OCI-LY7 (cell line): ENCODE measurements around the gene CDC42. TPM values are rescaled to one million over a fixed set of nuclear protein-coding genes. Genes with fewer than 3 reads are reported as not detected.

ENCODE experiments used
- BruUV-seq: library from RNA; stranded (reverse); fragments of 400-500 nt; replicated peaks from 2 replicates; lab custom pipeline; 2021; lab: Mats Ljungman, UMichigan
- CTCF ChIA-PET: fragments of 300-600 bp; sonication (Branson Sonifier 250); formaldehyde crosslinking; loops from one replicate; lab custom pipeline; 2022; ENCODE audit warnings: antibody characterized with exemption; ENCODE audit not compliant: unreplicated experiment; lab: Charles Lee
- POLR2A ChIA-PET: fragments of 300-600 bp; sonication (Branson Sonifier 250); formaldehyde crosslinking; loops from one replicate; lab custom pipeline; 2022; ENCODE audit warnings: antibody characterized with exemption; lab: Charles Lee
- DNase-seq: peaks from one replicate; pipeline ENCODE4 v3.0.0-alpha.2; 2015; ENCODE audit warnings: low spot score
- H2AFZ ChIP-seq: fragments of 200-600 bp; sonication (generic), shearing (Covaris generic); 2 replicates; pipeline ENCODE4 v1.6.1; 2014; ENCODE audit warnings: mild to moderate bottlenecking, antibody characterized with exemption, low read length, moderate library complexity
- H3K27ac ChIP-seq: fragments of 200-600 bp; sonication (generic); 2 replicates; pipeline ENCODE4 v1.5.1; 2014; ENCODE audit warnings: mixed run types, low read depth, mild to moderate bottlenecking, moderate library complexity, low read length, inconsistent platforms; ENCODE audit not compliant: poor library complexity, severe bottlenecking
- H3K36me3 ChIP-seq: fragments of 200-600 bp; sonication (generic); 2 replicates; pipeline ENCODE4 v1.6.1; 2014; ENCODE audit warnings: mild to moderate bottlenecking, antibody characterized with exemption, low read length, moderate library complexity, mixed read lengths; ENCODE audit not compliant: insufficient read depth
- H3K4me1 ChIP-seq: fragments of 200-600 bp; sonication (generic); 2 replicates; pipeline ENCODE4 v1.5.1; 2014; ENCODE audit warnings: mild to moderate bottlenecking, low read length; ENCODE audit not compliant: insufficient read depth, poor library complexity, severe bottlenecking
- H3K4me2 ChIP-seq: fragments of 200-600 bp; sonication (generic); 2 replicates; pipeline ENCODE4 v1.6.1; 2014; ENCODE audit warnings: mild to moderate bottlenecking, low read length
- H3K4me3 ChIP-seq: fragments of 200-600 bp; sonication (generic); 2 replicates; pipeline ENCODE4 v1.5.1; 2014; ENCODE audit warnings: mild to moderate bottlenecking, low read depth, low read length; ENCODE audit not compliant: poor library complexity, severe bottlenecking
- H3K79me2 ChIP-seq: fragments of 200-600 bp; sonication (generic); 2 replicates; pipeline ENCODE4 v1.6.1; 2016; ENCODE audit warnings: low read depth, mild to moderate bottlenecking, low read length, moderate library complexity, mixed read lengths; ENCODE audit not compliant: insufficient read depth
- H3K9me2 ChIP-seq: fragments of 200-600 bp; sonication (generic); 2 replicates; pipeline ENCODE4 v1.6.1; 2016; ENCODE audit warnings: mild to moderate bottlenecking, low read length, mixed read lengths; ENCODE audit not compliant: insufficient read depth
- H3K9me3 ChIP-seq: fragments of 200-600 bp; sonication (generic); 2 replicates; pipeline ENCODE4 v1.6.1; 2014; ENCODE audit warnings: mild to moderate bottlenecking, mixed run types, low read length, mixed read lengths
- H4K20me1 ChIP-seq: fragments of 200-600 bp; sonication (generic); 2 replicates; pipeline ENCODE4 v1.6.1; 2014; ENCODE audit warnings: mild to moderate bottlenecking, antibody characterized with exemption, low read length, moderate library complexity, mixed read lengths; ENCODE audit not compliant: insufficient read depth
- CTCF ChIP-seq: fragments of 200-600 bp; sonication (generic); conservative IDR thresholded peaks from 2 replicates; pipeline ENCODE4 v1.5.1; 2014; ENCODE audit warnings: mild to moderate bottlenecking, antibody characterized with exemption, low read length, moderate library complexity, mixed read lengths
- EZH2phosphoT487 ChIP-seq: fragments of 200-600 bp; sonication (generic); IDR thresholded peaks from 2 replicates; pipeline ENCODE4 v1.6.1; 2018; ENCODE audit warnings: low read depth, borderline replicate concordance, mild to moderate bottlenecking, mixed run types, antibody characterized with exemption, low read length, moderate library complexity, mixed read lengths
- intact Hi-C: fragments of 100-400 bp; cut with micrococcal nuclease; formaldehyde crosslinking; loops from one replicate; pipeline ENCODE4 v1.10.0; 2022; ENCODE audit not compliant: unreplicated experiment
- total RNA-seq, 2 experiments: library from RNA; depleted of rRNA in 1 of 2; stranded (reverse); fragments of >200 nt in 1 of 2; shearing (Covaris generic) in 1 of 2; gene quantifications; 2 replicates each; pipeline ENCODE4 v1.2.3, GENCODE V29; 2014 to 2022

CDC42 gene
- total RNA-seq, 2 experiments from 2014 or later = 109 to 157 TPM

DNA sequence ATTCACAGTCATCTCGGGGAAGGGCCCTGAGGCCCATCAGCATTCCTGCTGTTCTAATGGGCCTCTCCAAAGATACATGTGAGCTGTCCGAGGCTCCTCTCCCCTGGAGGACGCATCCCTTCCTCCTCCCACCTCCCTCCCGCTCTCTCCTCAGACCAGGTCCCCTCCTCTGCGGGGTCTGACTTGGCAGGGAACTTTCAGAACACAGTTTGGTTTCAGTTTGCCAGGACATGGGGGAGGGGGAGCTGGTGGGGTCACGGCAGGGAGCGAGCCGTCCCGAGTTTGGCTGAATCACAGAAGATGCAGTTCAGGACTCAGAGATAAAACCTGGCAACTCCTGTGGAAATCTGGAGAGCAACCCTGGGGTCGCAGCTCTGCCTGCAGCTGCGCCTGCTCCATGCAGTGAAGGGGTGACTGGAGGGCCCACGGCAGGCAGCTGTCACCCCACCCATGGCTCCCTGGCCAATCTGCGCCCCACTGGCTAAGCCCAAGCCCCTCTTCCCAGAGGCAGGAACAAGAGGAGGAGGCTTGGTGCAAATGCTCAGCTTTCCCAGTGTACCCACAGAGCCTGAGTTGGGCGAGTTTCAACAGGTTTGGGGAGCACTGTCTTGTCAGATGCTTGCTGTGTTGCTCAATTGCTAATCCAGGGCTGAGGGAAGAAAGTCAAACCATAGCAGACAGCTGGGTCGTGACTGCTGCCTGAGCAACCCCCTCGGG is 84.7 kb downstream of the CDC42 start:
- BruUV-seq = no TSS peak
- CTCF ChIA-PET = no interaction called here

GRCh38 chr1:22139066-22139594 is 86.6 kb downstream of the CDC42 start:
- Histone ChIP-seq H3K4me3 (no peak overlapping the region), H2AFZ (no peak overlapping the region), H3K9me3 (no peaks in the 10 kb centered on the region), H4K20me1 (no peaks in the 10 kb centered on the region), H3K36me3 (no peaks in the 10 kb centered on the region), H3K4me2 (no peak overlapping the region), H3K27ac (no peak overlapping the region), H3K4me1 (peaks cover 12% of the 10 kb centered on the region), H3K9me2 (no peaks in the 10 kb centered on the region), H3K79me2 (no peaks in the 10 kb centered on the region)
- ChIA-PET POLR2A (no interaction called here), CTCF (no interaction called here)
- BruUV-seq = no TSS peak
- TF ChIP-seq EZH2phosphoT487 = no peak
- no peak for TF ChIP-seq CTCF
- intact Hi-C loops = loop anchor here (10.0 kb wide), 1 partner anchor 76 kb away; no protein-coding TSS in a partner anchor
- no peak for DNase-seq

More for the DNA sequence above, 84.7 kb downstream of the CDC42 start:
- no peak for DNase-seq
- Histone ChIP-seq H3K4me3 (no peak overlapping the region), H3K9me2 (no peaks in the 10 kb centered on the region), H4K20me1 (no peaks in the 10 kb centered on the region), H3K4me2 (0 out of 2 replicates have a peak overlapping the region, but pooled peaks have one; percentile 2), H2AFZ (no peak overlapping the region), H3K27ac (no peak overlapping the region), H3K36me3 (no peaks in the 10 kb centered on the region), H3K9me3 (no peaks in the 10 kb centered on the region), H3K4me1 (peaks cover 12% of the 10 kb centered on the region), H3K79me2 (no peaks in the 10 kb centered on the region)
- intact Hi-C loops = loop anchor here (10.0 kb wide), 1 partner anchor 78 kb away; no protein-coding TSS in a partner anchor
- POLR2A ChIA-PET = interaction anchor here (0.7 kb wide), 1 partner anchor 355 kb away, joined by 4 read pairs; no protein-coding TSS in a partner anchor
- TF ChIP-seq EZH2phosphoT487 (no peak), CTCF (no peak)

DNA sequence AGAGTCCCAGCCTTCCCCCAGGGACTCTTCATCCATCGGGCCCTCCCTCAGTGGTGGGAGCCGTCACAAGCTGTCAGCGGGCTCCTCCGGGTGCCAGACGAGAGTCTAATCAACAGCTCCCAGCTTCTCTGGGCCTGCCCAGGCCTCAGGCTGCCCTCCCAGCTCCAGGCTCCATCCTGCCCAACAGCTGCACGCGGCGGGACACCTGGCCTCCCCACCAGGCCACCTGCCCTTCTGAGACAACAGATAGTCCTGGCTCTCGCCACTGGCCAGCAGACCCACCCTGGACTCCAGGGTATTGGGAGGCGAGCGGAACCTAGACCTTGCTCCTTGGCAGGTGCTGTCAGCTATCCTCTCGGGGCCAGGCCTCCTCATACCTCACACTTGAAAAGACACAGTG is 87.3 kb downstream of the CDC42 start:
- H3K4me2 ChIP-seq = no peak overlapping the region
- CTCF ChIA-PET = no interaction called here
- H3K4me1 ChIP-seq = peaks cover 12% of the 10 kb centered on the region
- H3K9me3 ChIP-seq = no peaks in the 10 kb centered on the region
- no peaks in the 10 kb centered on the region for H3K79me2 ChIP-seq
- TF ChIP-seq CTCF (no peak), EZH2phosphoT487 (no peak)
- POLR2A ChIA-PET = no interaction called here
- H3K36me3 ChIP-seq = no peaks in the 10 kb centered on the region
- H3K9me2 ChIP-seq = no peaks in the 10 kb centered on the region
- H3K4me3 ChIP-seq = no peak overlapping the region
- no peaks in the 10 kb centered on the region for H4K20me1 ChIP-seq
- DNase-seq = no peak
- no peak overlapping the region for H2AFZ ChIP-seq
- BruUV-seq = no TSS peak
- H3K27ac ChIP-seq = no peak overlapping the region
- intact Hi-C loops = loop anchor here (10.0 kb wide), 1 partner anchor 75 kb away; no protein-coding TSS in a partner anchor
